T-cell (primary cell): ENCODE results near the gene CAPN11. TPM values are rescaled to one million over a fixed set of nuclear protein-coding genes. Genes with fewer than 3 reads are reported as not detected.
"Not testable (repeated sequence)": the region's sequence is repeated elsewhere in the genome, so short reads cannot be mapped to it uniquely, and the experiment has no call there.

Experiments
- ATAC-seq, 4 experiments: fragments of 200-7000 bp in 3 of 4; fragments of 150-1000 bp in 1 of 4; cut with Tn5 transposase; replicated peaks in 1 of 4; 1 replicate in 3 of 4; 2 replicates in 1 of 4; pipeline ENCODE4 v1.10.0; 2021; ENCODE audit warnings: moderate library complexity in 3 of 4, mild to moderate bottlenecking in 2 of 4, moderate number of reproducible peaks in 1 of 4
- CTCF ChIA-PET, 2 donors: fragments of 300-600 bp; sonication (Branson Sonifier 250); formaldehyde crosslinking; loops; one replicate each; lab custom pipeline; 2022; ENCODE audit warnings: antibody characterized with exemption in 2 of 2; lab: Charles Lee
- POLR2A ChIA-PET, 2 donors: fragments of 300-600 bp; sonication (Branson Sonifier 250); formaldehyde crosslinking; loops; one replicate each; lab custom pipeline; 2022; ENCODE audit warnings: antibody characterized with exemption in 2 of 2; lab: Charles Lee
- DNase-seq, 35 experiments: peaks; one replicate each; pipeline versions ENCODE4 v3.0.0 to v3.0.0-alpha.2; 2013 to 2023
- H3K27ac ChIP-seq: one replicate; pipeline ENCODE4 v1.5.1; 2013; ENCODE audit warnings: low read length
- H3K27me3 ChIP-seq, 2 experiments: replicated peaks in 1 of 2; 1 replicate in 1 of 2; 2 replicates in 1 of 2; pipeline versions ENCODE4 v1.6.1 to v1.7.0; 2013; ENCODE audit warnings: low read length in 1 of 2, mixed read lengths in 1 of 2; ENCODE audit not compliant: control insufficient read depth in 2 of 2, insufficient read depth in 2 of 2; ENCODE audit errors: extremely low read depth in 1 of 2
- H3K36me3 ChIP-seq, 2 donors: 1 replicate in 1 of 2; 2 replicates in 1 of 2; pipeline versions ENCODE4 v1.6.1 to v1.7.0; 2013; ENCODE audit warnings: low read length in 1 of 2; ENCODE audit not compliant: control insufficient read depth in 2 of 2, insufficient read depth in 1 of 2; ENCODE audit errors: extremely low read depth in 1 of 2
- H3K4me1 ChIP-seq, 2 experiments: 1 replicate in 1 of 2; 2 replicates in 1 of 2; pipeline versions ENCODE4 v1.6.1 to v1.7.0; 2013; ENCODE audit warnings: low read length in 2 of 2, mixed read lengths in 1 of 2; ENCODE audit not compliant: insufficient read depth in 2 of 2, control insufficient read depth in 1 of 2; ENCODE audit errors: extremely low read depth in 1 of 2
- H3K4me3 ChIP-seq, 2 donors: 1 replicate in 1 of 2; 2 replicates in 1 of 2; pipeline versions ENCODE4 v1.5.1 to v1.7.0; 2013; ENCODE audit warnings: mild to moderate bottlenecking in 2 of 2, low read length in 1 of 2, moderate library complexity in 1 of 2; ENCODE audit not compliant: control insufficient read depth in 1 of 2; ENCODE audit errors: extremely low read depth in 1 of 2
- H3K9me3 ChIP-seq: 2 replicates; pipeline ENCODE4 v1.7.0; 2013
- H3K27ac Mint-ChIP-seq, 2 donors: one replicate each; pipeline ENCODE4 v1.8.0; 2020 to 2021; ENCODE audit warnings: mild to moderate bottlenecking in 2 of 2, mixed read lengths in 2 of 2
- H3K27me3 Mint-ChIP-seq, 2 donors: one replicate each; pipeline ENCODE4 v1.8.0; 2021 to 2022; ENCODE audit warnings: mixed read lengths in 2 of 2
- H3K36me3 Mint-ChIP-seq: one replicate; pipeline ENCODE4 v1.8.0; 2021; ENCODE audit warnings: mixed read lengths
- H3K4me1 Mint-ChIP-seq, 3 donors: one replicate each; pipeline ENCODE4 v1.8.0; 2020 to 2022; ENCODE audit warnings: mixed read lengths in 3 of 3, mild to moderate bottlenecking in 1 of 3
- H3K4me3 Mint-ChIP-seq, 3 donors: one replicate each; pipeline ENCODE4 v1.8.0; 2020 to 2022; ENCODE audit warnings: mild to moderate bottlenecking in 3 of 3, mixed read lengths in 3 of 3, moderate library complexity in 3 of 3
- H3K9me3 Mint-ChIP-seq, 3 donors: one replicate each; pipeline ENCODE4 v1.8.0; 2020 to 2022; ENCODE audit warnings: mixed read lengths in 3 of 3
- WGBS: methylation state at CpG from one replicate; pipeline ENCODE4 v1.1.5; 2013; ENCODE audit warnings: missing lambda C conversion rate; ENCODE audit not compliant: insufficient coverage; 5-methylcytosine and 5-hydroxymethylcytosine counted together
- total RNA-seq, 35 experiments: library from RNA in 6 of 35; stranded (reverse) in 6 of 35; fragments of 120-200 nt in 1 of 35; gene quantifications; one replicate each; pipeline versions ENCODE4 v1.2.1 to v1.2.4 and lab custom pipeline; 2013 to 2026

CAPN11 gene
- total RNA-seq, 5 donors from 2014 or later (not counting 1 experiment from before 2014, with no cell fraction given): 0.79 TPM; not detected in 4

DNA sequence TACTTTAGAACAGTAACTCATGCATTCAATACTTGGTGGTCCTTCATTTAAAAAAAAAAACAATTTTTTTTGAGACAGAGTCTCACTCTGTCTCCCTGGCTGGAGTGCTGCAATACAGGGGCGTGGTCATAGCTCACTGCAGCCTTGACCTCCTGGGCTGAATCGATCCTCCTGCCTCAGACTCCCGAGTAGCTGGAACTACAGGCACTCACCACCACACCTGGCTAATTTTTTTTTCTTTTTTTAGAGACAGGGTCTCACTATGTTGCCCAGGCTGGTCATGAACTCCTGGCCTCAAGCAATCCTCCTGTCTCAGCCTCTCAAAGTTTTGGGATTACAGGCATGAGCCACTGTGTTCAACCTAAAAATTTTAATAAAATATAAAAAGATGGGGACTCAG, 14.1 kb upstream of the CAPN11 start:
- H3K9me3 ChIP-seq, H3K4me3 ChIP-seq, H3K27ac Mint-ChIP-seq, H3K4me1 Mint-ChIP-seq, H3K27me3 ChIP-seq, DNase-seq, H3K4me3 Mint-ChIP-seq, H3K27me3 Mint-ChIP-seq, POLR2A ChIA-PET, H3K9me3 Mint-ChIP-seq, ATAC-seq, H3K4me1 ChIP-seq, H3K27ac ChIP-seq: not testable (repeated sequence)
- 80% methylated on average over 2 of the region's 3 CpGs for WGBS
- H3K36me3 ChIP-seq: peaks cover 8 to 55% of the 10 kb centered on the region in 2 donors
- CTCF ChIA-PET: interaction anchor here (0.7 to 0.9 kb wide), 2 partner anchors 9 to 110 kb away, joined by 3 to 4 read pairs; no protein-coding TSS in a partner anchor
- peaks cover 34% of the 10 kb centered on the region for H3K36me3 Mint-ChIP-seq

DNA sequence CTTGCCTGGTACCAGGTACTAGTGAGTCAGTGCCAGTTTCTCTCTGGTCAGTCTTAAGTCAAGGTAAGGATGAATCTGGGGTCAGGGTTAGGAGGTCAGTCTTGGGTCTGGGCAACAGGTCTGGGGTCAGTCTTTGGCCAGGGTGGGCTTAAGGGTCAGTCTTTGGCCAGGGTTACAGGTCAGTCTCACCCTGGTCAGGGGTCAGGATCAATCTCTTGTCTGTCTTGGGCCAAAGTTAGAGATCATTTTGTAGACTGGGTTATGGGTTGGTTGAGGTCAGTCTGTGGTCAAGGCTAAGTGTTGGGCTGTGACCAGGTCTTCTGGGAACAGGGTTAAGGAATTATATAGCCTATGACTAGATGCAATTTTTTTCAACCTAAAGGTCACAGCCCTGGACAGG, 12.8 kb upstream of the CAPN11 start:
- Histone ChIP-seq H3K27ac (no peak overlapping the region), H3K9me3 (no peaks in the 10 kb centered on the region), H3K4me1 (no peaks in the 10 kb centered on the region), H3K36me3 (peaks cover 14 to 42% of the 10 kb centered on the region in 2 donors), H3K4me3 (no peak overlapping the region), H3K27me3 (no peaks in the 10 kb centered on the region)
- DNase-seq (no peak), ATAC-seq (no peak)
- POLR2A ChIA-PET: no interaction called here
- H3K27ac Mint-ChIP-seq: no peak overlapping the region
- H3K36me3 Mint-ChIP-seq: peaks cover 21% of the 10 kb centered on the region
- H3K27me3 Mint-ChIP-seq: no peaks in the 10 kb centered on the region
- H3K4me1 Mint-ChIP-seq: peaks cover 0 to 4% (median 0%) of the 10 kb centered on the region in 3 donors
- CTCF ChIA-PET: interaction anchor here in 1 of 2 donors (1.0 kb wide), 1 partner anchor 14 kb away, joined by 3 read pairs; no protein-coding TSS in a partner anchor
- no peak overlapping the region for H3K4me3 Mint-ChIP-seq
- no peaks in the 10 kb centered on the region for H3K9me3 Mint-ChIP-seq

DNA sequence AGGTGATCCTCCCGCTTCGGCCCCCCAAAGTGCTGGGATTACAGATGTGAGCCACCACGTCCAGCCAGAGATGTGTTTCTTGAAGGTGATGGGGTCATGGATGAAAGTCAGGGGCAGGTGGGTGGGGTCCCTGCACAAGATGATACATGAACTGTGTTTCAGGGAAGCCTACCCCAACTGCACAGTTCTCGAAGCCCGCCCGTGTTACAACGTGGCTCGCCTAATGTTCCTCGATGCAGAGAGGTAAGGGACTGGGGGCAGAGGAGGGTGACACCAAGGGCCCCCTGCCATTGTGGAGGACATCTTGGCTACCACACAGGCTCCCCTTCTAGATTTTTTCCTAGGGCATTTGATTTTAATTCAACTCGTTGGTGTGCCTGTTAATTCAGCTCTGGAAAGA, 11.9 kb upstream of the CAPN11 start:
- WGBS: 96% methylated on average over 8 of the region's 10 CpGs
- H3K4me3 Mint-ChIP-seq: no peak overlapping the region
- CTCF ChIA-PET: interaction anchor here in 1 of 2 donors (1.0 kb wide), 1 partner anchor 15 kb away, joined by 3 read pairs; no protein-coding TSS in a partner anchor
- Histone ChIP-seq H3K4me3 (no peak overlapping the region), H3K4me1 (peaks cover 0 to 3% of the 10 kb centered on the region in 2 experiments), H3K27ac (no peak overlapping the region), H3K36me3 (peaks cover 14 to 36% of the 10 kb centered on the region in 2 donors), H3K9me3 (no peaks in the 10 kb centered on the region), H3K27me3 (no peaks in the 10 kb centered on the region)
- H3K36me3 Mint-ChIP-seq: peaks cover 14% of the 10 kb centered on the region
- DNase-seq (no peak), ATAC-seq (no peak)
- no peaks in the 10 kb centered on the region for H3K27me3 Mint-ChIP-seq
- peaks cover 4 to 11% (median 4%) of the 10 kb centered on the region in 3 donors for H3K4me1 Mint-ChIP-seq
- POLR2A ChIA-PET: no interaction called here
- no peak overlapping the region for H3K27ac Mint-ChIP-seq
- no peaks in the 10 kb centered on the region for H3K9me3 Mint-ChIP-seq

DNA sequence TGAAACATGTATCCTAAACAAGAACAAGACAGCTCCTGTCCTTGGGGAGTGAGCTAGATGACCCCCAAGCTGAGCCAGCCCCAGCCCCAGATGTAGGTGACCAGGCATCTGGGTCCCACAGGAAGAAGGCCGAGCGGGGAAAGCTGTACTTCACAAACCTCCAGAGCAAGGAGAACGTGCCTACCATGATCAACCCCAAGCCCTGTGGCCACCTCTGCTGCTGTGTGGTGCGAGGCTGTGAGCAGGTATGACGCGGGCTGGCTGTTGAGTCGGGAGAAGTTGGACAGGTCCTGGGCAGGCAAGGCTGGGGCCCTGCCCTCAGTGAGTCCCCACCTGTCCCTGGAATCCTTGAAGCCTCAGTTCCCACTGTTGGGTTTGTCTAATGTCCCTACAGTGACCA, 11.4 kb upstream of the CAPN11 start:
- DNase-seq (no peak), ATAC-seq (no peak)
- H3K9me3 ChIP-seq: no peaks in the 10 kb centered on the region
- 98% methylated on average over 7 of the region's 7 CpGs for WGBS
- H3K27me3 Mint-ChIP-seq: no peaks in the 10 kb centered on the region
- peaks cover 4 to 12% (median 5%) of the 10 kb centered on the region in 3 donors for H3K4me1 Mint-ChIP-seq
- no peak overlapping the region for H3K27ac Mint-ChIP-seq
- POLR2A ChIA-PET: no interaction called here
- H3K27me3 ChIP-seq: no peaks in the 10 kb centered on the region
- CTCF ChIA-PET: no interaction called here
- H3K36me3 ChIP-seq: peaks cover 14 to 36% of the 10 kb centered on the region in 2 donors
- no peak overlapping the region for H3K4me3 Mint-ChIP-seq
- peaks cover 0 to 8% of the 10 kb centered on the region in 2 experiments for H3K4me1 ChIP-seq
- no peaks in the 10 kb centered on the region for H3K9me3 Mint-ChIP-seq
- H3K27ac ChIP-seq: no peak overlapping the region
- H3K4me3 ChIP-seq: no peak overlapping the region
- H3K36me3 Mint-ChIP-seq: peaks cover 14% of the 10 kb centered on the region

DNA sequence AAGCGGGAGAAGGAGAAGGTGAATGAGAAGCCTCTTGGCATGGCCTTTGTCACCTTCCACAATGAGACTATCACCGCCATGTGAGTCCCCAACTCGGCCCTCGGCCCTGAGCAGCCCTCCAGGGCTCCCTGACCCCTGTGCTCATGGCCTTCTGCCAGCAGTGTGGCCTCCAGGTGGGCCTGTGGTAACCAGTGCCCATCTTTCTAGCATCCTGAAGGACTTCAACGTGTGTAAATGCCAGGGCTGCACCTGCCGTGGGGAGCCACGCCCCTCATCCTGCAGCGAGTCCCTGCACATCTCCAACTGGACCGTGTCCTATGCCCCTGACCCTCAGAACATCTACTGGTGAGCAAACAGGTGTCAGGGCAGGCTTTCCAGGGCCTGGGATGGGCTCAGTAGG, 10.3 kb upstream of the CAPN11 start:
- Histone ChIP-seq H3K9me3 (no peaks in the 10 kb centered on the region), H3K27me3 (no peaks in the 10 kb centered on the region), H3K36me3 (peaks cover 14 to 33% of the 10 kb centered on the region in 2 donors), H3K4me3 (no peak overlapping the region), H3K4me1 (peaks cover 0 to 8% of the 10 kb centered on the region in 2 experiments), H3K27ac (no peak overlapping the region)
- no peak for DNase-seq
- Mint-ChIP-seq H3K9me3 (no peaks in the 10 kb centered on the region), H3K36me3 (peaks cover 17% of the 10 kb centered on the region), H3K27me3 (no peaks in the 10 kb centered on the region), H3K27ac (no peak overlapping the region), H3K4me1 (peaks cover 4 to 12% (median 5%) of the 10 kb centered on the region in 3 donors), H3K4me3 (no peak overlapping the region)
- ChIA-PET POLR2A (no interaction called here), CTCF (no interaction called here)
- WGBS: 84% methylated on average over 8 of the region's 9 CpGs
- ATAC-seq: no peak

DNA sequence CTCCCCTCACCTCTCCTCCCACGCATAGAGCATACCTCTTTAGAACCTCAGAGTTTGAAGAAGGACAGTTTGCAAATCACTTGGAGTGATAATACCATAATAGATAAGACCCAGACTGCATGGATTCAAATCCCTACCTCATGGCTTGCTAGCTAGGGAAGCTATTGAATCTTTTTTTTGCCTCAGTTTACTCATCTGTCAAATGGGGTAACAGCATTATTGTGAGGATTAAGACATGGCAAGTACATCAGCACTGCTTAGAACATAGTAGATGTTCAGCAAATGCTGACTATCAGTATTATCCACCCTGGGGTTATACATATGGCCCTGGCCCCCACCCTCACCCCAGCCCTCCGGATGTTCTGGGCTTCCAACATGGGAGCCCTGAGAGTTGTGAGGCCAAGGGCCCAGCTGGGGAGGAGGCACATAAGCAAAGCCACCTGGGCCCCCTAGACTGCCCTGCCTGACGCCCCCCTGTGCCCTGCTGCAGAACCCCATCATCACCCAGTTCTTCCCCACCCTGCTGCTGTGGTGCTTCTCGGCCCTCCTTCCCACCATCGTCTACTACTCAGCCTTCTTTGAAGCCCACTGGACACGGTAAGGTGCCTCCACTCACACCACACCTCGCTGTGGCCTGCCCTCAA, 9.1 kb upstream of the CAPN11 start:
- no peak for ATAC-seq
- Mint-ChIP-seq H3K36me3 (peaks cover 18% of the 10 kb centered on the region), H3K9me3 (no peaks in the 10 kb centered on the region), H3K4me1 (peaks cover 5 to 12% (median 5%) of the 10 kb centered on the region in 3 donors), H3K4me3 (no peak overlapping the region), H3K27me3 (no peaks in the 10 kb centered on the region), H3K27ac (peak overlapping the region in 1 of 2 donors; percentile 21)
- CTCF ChIA-PET: interaction anchor here in 1 of 2 donors (1.5 kb wide), 1 partner anchor 53 kb away, joined by 3 read pairs; no protein-coding TSS in a partner anchor
- Histone ChIP-seq H3K4me3 (no peak overlapping the region), H3K36me3 (peaks cover 14 to 30% of the 10 kb centered on the region in 2 donors), H3K27me3 (no peaks in the 10 kb centered on the region), H3K27ac (no peak overlapping the region), H3K9me3 (no peaks in the 10 kb centered on the region), H3K4me1 (peaks cover 0 to 10% of the 10 kb centered on the region in 2 experiments)
- no peak for DNase-seq
- POLR2A ChIA-PET: no interaction called here
- 94% methylated on average over 4 of the region's 7 CpGs for WGBS
